Ovary (tissue), 9 donors: ENCODE measurements around the gene WDR82. TPM values are rescaled to one million over a fixed set of nuclear protein-coding genes. Genes with fewer than 3 reads are reported as not detected.
A peak's percentile ranks its signal among the peaks of the same experiment; 100 is the strongest.

Experiments used
- DNase-seq, 5 donors: peaks; one replicate each; pipeline ENCODE4 v3.0.0-alpha.2; 2019 to 2020
- H3K27ac ChIP-seq, 2 donors: fragments of 200-600 bp; one replicate each; pipeline versions ENCODE4 v1.5.1 to v1.8.0; 2019 to 2022
- H3K27me3 ChIP-seq: fragments of 200-600 bp; one replicate; pipeline ENCODE4 v1.8.0; 2022
- H3K36me3 ChIP-seq: fragments of 200-600 bp; sonication (generic); one replicate; pipeline ENCODE4 v1.5.1; 2019
- H3K4me1 ChIP-seq: one replicate; pipeline ENCODE4 v1.8.1; 2013; ENCODE audit warnings: mild to moderate bottlenecking, moderate library complexity; ENCODE audit not compliant: insufficient read depth
- H3K4me3 ChIP-seq: fragments of 200-600 bp; sonication (generic); one replicate; pipeline ENCODE4 v1.5.1; 2017
- H3K9me3 ChIP-seq, 2 donors: fragments of 200-600 bp in 1 of 2; sonication (generic) in 1 of 2; one replicate each; pipeline versions ENCODE4 v1.5.1 to v1.8.1; 2013 to 2019; ENCODE audit warnings: mild to moderate bottlenecking in 1 of 2, moderate library complexity in 1 of 2
- CTCF ChIP-seq, 3 donors: fragments of 450-650 bp in 2 of 3; fragments of 200-600 bp in 1 of 3; IDR thresholded peaks; one replicate each; pipeline versions ENCODE4 v1.5.1 to v1.8.0; 2016 to 2022; ENCODE audit warnings: antibody characterized with exemption in 3 of 3, mild to moderate bottlenecking in 1 of 3
- EP300 ChIP-seq: sonication (generic); formaldehyde crosslinking; IDR thresholded peaks from one replicate; pipeline ENCODE4 v1.6.1; 2017; ENCODE audit warnings: antibody characterized with exemption
- POLR2A ChIP-seq: fragments of 450-650 bp; IDR thresholded peaks from one replicate; pipeline ENCODE4 v1.6.1; 2017; ENCODE audit warnings: antibody characterized with exemption, mild to moderate bottlenecking, moderate library complexity
- WGBS, 3 donors: extraction: QIAGEN DNeasy Blood & Tissue Kit in 1 of 3; methylation state at CpG; one replicate each; pipeline versions ENCODE4 v1.1.5 to v1.1.7; 2013 to 2017; 5-methylcytosine and 5-hydroxymethylcytosine counted together
- intact Hi-C, 4 donors: fragments of 100-400 bp; cut with DNase I; formaldehyde crosslinking; loops; one replicate each; pipeline versions ENCODE4 v1.11.0 to v1.15.1; 2022 to 2023
- polyA plus RNA-seq, 2 donors: library from polyadenylated mRNA; stranded (reverse); fragments of 200-250 nt in 1 of 2; fragments of 350-450 nt in 1 of 2; fragmentation: Illumina TruSeq in 1 of 2; extraction: RNeasy Lipid Tissue Mini Kit (QIAGEN cat#74804) in 1 of 2; gene quantifications; one replicate each; pipeline ENCODE4 v1.2.3, GENCODE V29; 2013 to 2014
- total RNA-seq, 7 donors: library from RNA; depleted of rRNA in 2 of 7; stranded (reverse); fragments of >200 nt in 2 of 7; fragmentation: NEBNext Ultra II Directional in 3 of 7; extraction: Animal tissue kit (Norgen Biotek cat#: 25700) in 3 of 7; gene quantifications; one replicate each; pipeline versions ENCODE4 v1.1.0 to v1.2.4, GENCODE V29; 2016 to 2023
- donor health status: DM: no; HTN: no; CAD: no; lungs with moderate emphysema.
- donor health status: DM: no; HTN: no; CAD: no.
- donor health status: Bipolar disorder and iron deficiency.
- donor health status: DM: yes; HTN: yes; CAD: no.
- donor health status: DM: no; HTN: no; CAD: no.
- donor health status: DM: yes; HTN: yes; CAD: no.

WDR82 gene
- total and polyA plus RNA-seq, 9 donors: 36.4 to 110 (median 95.2) TPM

GRCh38 chr3:52240059-52240885 lies 38.2 kb downstream of the WDR82 start:
- WGBS, 3 donors: 98 to 100% (median 100%) methylated on average over 1 of the region's 1 CpG
- H3K4me3 ChIP-seq: no peak overlapping the region
- TF ChIP-seq EP300 (no peak), CTCF (IDR thresholded peaks at IDR 0.05) (no peak), POLR2A (no peak)
- H3K36me3 ChIP-seq: no peaks in the 10 kb centered on the region
- no peaks in the 10 kb centered on the region for H3K27me3 ChIP-seq
- peak overlapping the region; percentile 7 to 91 for H3K27ac ChIP-seq
- H3K9me3 ChIP-seq: no peaks in the 10 kb centered on the region
- intact Hi-C loops: no loop called here
- peaks cover 19% of the 10 kb centered on the region for H3K4me1 ChIP-seq
- DNase-seq: peak; percentile 45 to 76 (median 47)

- DNase-seq: peak; percentile 82 to 89 (median 84)
Measured at GRCh38 chr3:52238761-52239701, 39.4 kb downstream of the WDR82 start, which contains the start of gene TWF2. Gene TWF2, minus strand, starts transcription at chr3:52239158. Its CDS starts 142 bp downstream, at chr3:52239016.

GRCh38 chr3:52238193-52238760 lies 40.2 kb downstream of the WDR82 start:
- 1 to 2% (median 2%) methylated on average over 11 of the region's 11 CpGs for WGBS, 3 donors
- Histone ChIP-seq H3K9me3 (no peaks in the 10 kb centered on the region), H3K4me3 (peak overlapping the region; percentile 87), H3K27ac (peak overlapping the region; percentile 54 to 91), H3K27me3 (no peaks in the 10 kb centered on the region), H3K36me3 (no peaks in the 10 kb centered on the region), H3K4me1 (peaks cover 16% of the 10 kb centered on the region)
- peak in 4 of 5 donors; percentile 59 to 71 (median 68) for DNase-seq
- TF ChIP-seq EP300 (no peak), POLR2A (no peak), CTCF (IDR thresholded peaks at IDR 0.05) (no peak)
- intact Hi-C loops: loop anchor here in 3 of 4 donors (5.0 kb wide), 2 partner anchors 39 to 49 kb away; partner anchors contain the start of genes WDR82 (in 2 of the 3) and GLYCTK (in 1 of the 3)

More at GRCh38 chr3:52238761-52239701, 39.4 kb downstream of the WDR82 start, which contains the start of gene TWF2:
- H3K36me3 ChIP-seq: no peaks in the 10 kb centered on the region
- peak within 1 kb of the TSS; percentile 87 for H3K4me3 ChIP-seq
- intact Hi-C loops: loop anchor here in 3 of 4 donors (5.0 kb wide), 2 partner anchors 38 to 48 kb away; partner anchors contain the start of genes WDR82 (in 2 of the 3) and GLYCTK (in 1 of the 3)
- peak within 1 kb of the TSS; percentile 75 to 91 for H3K27ac ChIP-seq
- H3K27me3 ChIP-seq: no peaks in the 10 kb centered on the region
- H3K9me3 ChIP-seq: no peaks in the 10 kb centered on the region
- TF ChIP-seq EP300 (no peak), POLR2A (peak; percentile 57), CTCF (IDR thresholded peaks at IDR 0.05) (peak; percentile 26 to 44 (median 34))
- WGBS, 3 donors: 0% methylated on average over 70 to 92 of the region's 92 CpGs
- peaks cover 16% of the 10 kb centered on the region for H3K4me1 ChIP-seq
